TTC549 (cell line): ENCODE data around the gene CRYGS.
"Not testable (repeated sequence)": the region's sequence is repeated elsewhere in the genome, so short reads cannot be mapped to it uniquely, and the experiment has no call there.

ENCODE experiments used
- FAIRE-seq: peaks from 2 replicates; lab custom pipeline; 2012; peaks lifted over from hg19 to GRCh38; lab: Jason Lieb, UNC

Gene CRYGS

GRCh38 chr3:186544281-186544680, at the start of gene CRYGS:
Gene CRYGS (minus strand): TSS chr3:186544380. CDS start chr3:186544326, 54 bp downstream.
- no peak for FAIRE-seq

GRCh38 chr3:186593862-186594261, 49.7 kb upstream of the CRYGS start:
- FAIRE-seq, result no peak

- FAIRE-seq, result no peak
Observed at GRCh38 chr3:186592682-186593081, 48.5 kb upstream of the CRYGS start.

- FAIRE-seq, result no peak
Observed at GRCh38 chr3:186590580-186591295, 46.6 kb upstream of the CRYGS start.

- no peak for FAIRE-seq
Observed at GRCh38 chr3:186589856-186590579, 45.8 kb upstream of the CRYGS start.

GRCh38 chr3:186589121-186589520, 44.9 kb upstream of the CRYGS start:
- FAIRE-seq, result no peak

- FAIRE-seq, result no peak
Observed at GRCh38 chr3:186588632-186589031, 44.5 kb upstream of the CRYGS start.

- FAIRE-seq, result no peak
Observed at GRCh38 chr3:186587183-186587582, 43.0 kb upstream of the CRYGS start.

- not testable (repeated sequence) for FAIRE-seq
Observed at GRCh38 chr3:186586245-186586644, 42.1 kb upstream of the CRYGS start.

GRCh38 chr3:186583831-186584230, 39.7 kb upstream of the CRYGS start:
- no peak for FAIRE-seq

GRCh38 chr3:186582541-186582940, 38.4 kb upstream of the CRYGS start:
- no peak for FAIRE-seq

GRCh38 chr3:186580785-186581184, 36.6 kb upstream of the CRYGS start:
- FAIRE-seq, result no peak

- FAIRE-seq, result no peak
Observed at GRCh38 chr3:186577521-186577920, 33.3 kb upstream of the CRYGS start.

- FAIRE-seq, result no peak
Observed at GRCh38 chr3:186571644-186572013, 27.4 kb upstream of the CRYGS start.

GRCh38 chr3:186570941-186571643, 26.9 kb upstream of the CRYGS start:
- no peak for FAIRE-seq

- peak; percentile 96 for FAIRE-seq
Observed at GRCh38 chr3:186570096-186570940, 26.1 kb upstream of the CRYGS start, which contains the start of gene DNAJB11. Gene DNAJB11 (plus strand): TSS chr3:186570720. CDS start chr3:186570898, 178 bp downstream.

GRCh38 chr3:186569779-186570095, 25.6 kb upstream of the CRYGS start:
- no peak for FAIRE-seq

GRCh38 chr3:186569361-186569760, 25.2 kb upstream of the CRYGS start:
- FAIRE-seq, result not testable (repeated sequence)

- FAIRE-seq, result no peak
Observed at GRCh38 chr3:186567072-186567921, 23.1 kb upstream of the CRYGS start, which contains the start of gene TBCCD1. Gene TBCCD1 (minus strand): TSS chr3:186567339. CDS start chr3:186564329, 3,010 bp downstream.

GRCh38 chr3:186566772-186567071, 22.5 kb upstream of the CRYGS start:
- no peak for FAIRE-seq

GRCh38 chr3:186564586-186564985, 20.4 kb upstream of the CRYGS start:
- FAIRE-seq, result no peak
